Measurements from ENCODE around the gene CCDC60. TPM values are rescaled to one million over a fixed set of nuclear protein-coding genes. Genes with fewer than 3 reads are reported as not detected.

The CCDC60 gene
- total RNA-seq, 1 donor from 2014 or later: not detected

DNA sequence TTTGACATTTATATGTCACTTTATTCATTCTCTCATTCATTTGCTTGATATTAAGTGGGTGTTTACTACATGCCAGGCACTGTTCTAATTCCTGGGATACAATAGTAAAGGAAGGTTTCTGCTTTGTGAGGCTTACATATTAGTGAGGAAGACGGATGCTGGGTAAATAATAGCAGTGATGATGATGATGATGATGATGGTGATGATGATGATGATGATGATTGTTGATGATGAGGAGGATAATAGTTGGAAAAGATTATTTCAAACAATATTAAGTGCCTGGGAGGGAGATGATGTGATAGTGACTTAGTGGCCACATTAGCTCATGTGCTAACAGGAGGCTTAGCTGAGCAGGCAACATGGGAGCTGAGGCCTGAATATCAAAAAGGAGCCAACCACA is 239.7 kb downstream of the CCDC60 start:
- no peaks in the 10 kb centered on the region for H3K36me3 ChIP-seq (ENCODE audit: control insufficient read depth, insufficient read depth, low read length)
- no peak for TF ChIP-seq CTCF (IDR thresholded peaks at IDR 0.05; ENCODE audit: insufficient read depth, low read length, poor library complexity, severe bottlenecking)
- H3K27me3 ChIP-seq (ENCODE audit: control insufficient read depth, insufficient read depth, low read length): no peaks in the 10 kb centered on the region
- DNase-seq (ENCODE audit: low read depth): no peak
- H3K4me3 ChIP-seq (ENCODE audit: low read depth, low read length): no peak overlapping the region

- H3K27me3 ChIP-seq (ENCODE audit: control insufficient read depth, insufficient read depth, low read length): no peaks in the 10 kb centered on the region
- H3K4me3 ChIP-seq (ENCODE audit: low read depth, low read length): no peak overlapping the region
- DNase-seq (ENCODE audit: low read depth): no peak
- TF ChIP-seq CTCF (IDR thresholded peaks at IDR 0.05; ENCODE audit: insufficient read depth, low read length, poor library complexity, severe bottlenecking): no peak
- H3K36me3 ChIP-seq (ENCODE audit: control insufficient read depth, insufficient read depth, low read length): no peaks in the 10 kb centered on the region
Measured at GRCh38 chr12:119576118-119576810, 241.7 kb downstream of the CCDC60 start.

DNA sequence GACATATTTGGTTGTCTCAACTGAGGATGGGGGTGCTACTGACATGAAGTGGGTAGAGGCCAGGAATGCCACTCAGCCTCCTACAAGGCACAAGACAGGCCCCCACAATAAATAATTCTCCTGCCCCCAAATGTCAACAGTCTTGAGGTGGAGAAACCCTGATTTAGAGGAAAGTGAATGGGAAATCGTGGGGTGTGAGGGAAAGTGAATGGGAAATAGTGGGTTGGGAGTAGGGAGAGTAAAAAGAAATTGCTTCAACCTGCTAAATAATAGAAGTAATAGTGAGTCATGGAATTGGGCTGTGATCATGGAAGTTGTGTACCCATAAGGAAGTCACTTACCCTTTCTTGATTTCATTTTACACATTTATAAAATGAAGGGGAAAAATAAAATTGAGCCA is 242.4 kb downstream of the CCDC60 start:
- no peaks in the 10 kb centered on the region for H3K27me3 ChIP-seq (ENCODE audit: control insufficient read depth, insufficient read depth, low read length)
- H3K36me3 ChIP-seq (ENCODE audit: control insufficient read depth, insufficient read depth, low read length): no peaks in the 10 kb centered on the region
- no peak for DNase-seq (ENCODE audit: low read depth)
- H3K4me3 ChIP-seq (ENCODE audit: low read depth, low read length): no peak overlapping the region
- no peak for TF ChIP-seq CTCF (IDR thresholded peaks at IDR 0.05; ENCODE audit: insufficient read depth, low read length, poor library complexity, severe bottlenecking)

GRCh38 chr12:119578112-119578511 is 243.6 kb downstream of the CCDC60 start:
- no peak for TF ChIP-seq CTCF (IDR thresholded peaks at IDR 0.05; ENCODE audit: insufficient read depth, low read length, poor library complexity, severe bottlenecking)
- Histone ChIP-seq H3K27me3 (ENCODE audit: control insufficient read depth, insufficient read depth, low read length) (no peaks in the 10 kb centered on the region), H3K4me3 (ENCODE audit: low read depth, low read length) (no peak overlapping the region), H3K36me3 (ENCODE audit: control insufficient read depth, insufficient read depth, low read length) (no peaks in the 10 kb centered on the region)
- DNase-seq (ENCODE audit: low read depth): no peak

DNA sequence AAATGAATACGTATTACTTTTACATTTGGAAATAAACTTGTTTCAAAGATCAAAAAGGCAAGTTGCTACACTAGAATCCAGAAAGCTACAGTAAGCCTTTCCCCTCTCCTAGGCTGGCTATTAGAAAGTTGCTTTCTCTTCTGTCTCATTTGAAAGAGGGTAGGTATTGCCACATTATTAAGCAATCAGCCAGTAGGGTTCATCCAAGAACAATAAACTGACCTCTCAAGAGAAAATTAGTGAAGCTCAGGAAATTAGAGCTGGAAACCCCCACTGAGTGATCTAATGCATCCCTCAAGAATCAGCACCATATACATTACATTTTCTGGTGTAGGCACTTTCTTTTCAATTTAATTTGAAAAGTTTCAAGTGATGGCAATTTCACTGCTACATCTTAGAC is 254.6 kb downstream of the CCDC60 start:
- no peak for DNase-seq (ENCODE audit: low read depth)
- TF ChIP-seq CTCF (IDR thresholded peaks at IDR 0.05; ENCODE audit: insufficient read depth, low read length, poor library complexity, severe bottlenecking): no peak
- Histone ChIP-seq H3K4me3 (ENCODE audit: low read depth, low read length) (no peak overlapping the region), H3K36me3 (ENCODE audit: control insufficient read depth, insufficient read depth, low read length) (no peaks in the 10 kb centered on the region), H3K27me3 (ENCODE audit: control insufficient read depth, insufficient read depth, low read length) (peaks cover 10% of the 10 kb centered on the region)

GRCh38 chr12:119589634-119590033 is 255.1 kb downstream of the CCDC60 start:
- Histone ChIP-seq H3K4me3 (ENCODE audit: low read depth, low read length) (no peak overlapping the region), H3K36me3 (ENCODE audit: control insufficient read depth, insufficient read depth, low read length) (no peaks in the 10 kb centered on the region), H3K27me3 (ENCODE audit: control insufficient read depth, insufficient read depth, low read length) (peaks cover 16% of the 10 kb centered on the region)
- DNase-seq (ENCODE audit: low read depth): no peak
- no peak for TF ChIP-seq CTCF (IDR thresholded peaks at IDR 0.05; ENCODE audit: insufficient read depth, low read length, poor library complexity, severe bottlenecking)
